Activated CD8-positive, alpha-beta T cell treated with anti-CD3 and anti-CD28 coated beads, Interleukin-2, amount 10 ng/mL, durations not matched to agents 7 days and 5 days (primary cell): ENCODE data around the gene MCRIP2. TPM values are rescaled to one million over a fixed set of nuclear protein-coding genes. Genes with fewer than 3 reads are reported as not detected.
A peak's percentile ranks its signal among the peaks of the same experiment; 100 is the strongest.

ENCODE experiments used
- ATAC-seq: fragments of 150-1000 bp; cut with Tn5 transposase; one replicate; pipeline ENCODE4 v1.10.0; 2021; ENCODE audit warnings: moderate library complexity
- CTCF ChIA-PET: fragments of 350-600 bp; sonication (Branson Sonifier 250); formaldehyde crosslinking; loops from one replicate; lab custom pipeline; 2021; ENCODE audit warnings: antibody characterized with exemption; lab: Charles Lee
- POLR2A ChIA-PET: fragments of 350-600 bp; sonication (Branson Sonifier 250); formaldehyde crosslinking; loops from one replicate; lab custom pipeline; 2021; ENCODE audit warnings: antibody characterized with exemption; lab: Charles Lee
- DNase-seq: peaks from one replicate; pipeline ENCODE4 v3.0.0-alpha.2; 2020
- H3K27ac Mint-ChIP-seq: one replicate; pipeline ENCODE4 v1.8.0; 2021; ENCODE audit warnings: mild to moderate bottlenecking, mixed read lengths
- H3K27me3 Mint-ChIP-seq: one replicate; pipeline ENCODE4 v1.8.0; 2021; ENCODE audit warnings: low read depth, mixed read lengths
- H3K36me3 Mint-ChIP-seq: one replicate; pipeline ENCODE4 v1.8.0; 2021; ENCODE audit warnings: low read depth, mixed read lengths
- H3K4me1 Mint-ChIP-seq: one replicate; pipeline ENCODE4 v1.8.0; 2021; ENCODE audit warnings: low read depth, mixed read lengths
- H3K4me3 Mint-ChIP-seq: one replicate; pipeline ENCODE4 v1.8.0; 2021; ENCODE audit warnings: mild to moderate bottlenecking, mixed read lengths
- H3K9me3 Mint-ChIP-seq: one replicate; pipeline ENCODE4 v1.8.0; 2022; ENCODE audit warnings: mixed read lengths; ENCODE audit not compliant: insufficient read depth
- total RNA-seq, 2 experiments: library from RNA; stranded (reverse); gene quantifications; one replicate each; pipeline ENCODE4 v1.2.3, GENCODE V29; 2021

The MCRIP2 gene
- total RNA-seq, 2 experiments from 2014 or later: 40.6 to 40.9 TPM

- Mint-ChIP-seq H3K36me3 (no peaks in the 10 kb centered on the region), H3K4me1 (no peaks in the 10 kb centered on the region), H3K27me3 (no peaks in the 10 kb centered on the region), H3K27ac (no peak overlapping the region), H3K4me3 (no peak overlapping the region), H3K9me3 (no peaks in the 10 kb centered on the region)
- CTCF ChIA-PET: no interaction called here
- ATAC-seq (no peak), DNase-seq (no peak)
- POLR2A ChIA-PET: interaction anchor here (0.6 to 0.8 kb wide), 2 partner anchors 32 to 65 kb away, joined by 3 read pairs; no protein-coding TSS in a partner anchor
Measured at GRCh38 chr16:620700-621525, 20.7 kb upstream of the MCRIP2 start.

GRCh38 chr16:621526-622105, 20.0 kb upstream of the MCRIP2 start:
- no peaks in the 10 kb centered on the region for H3K36me3 Mint-ChIP-seq
- H3K27ac Mint-ChIP-seq: no peak overlapping the region
- no peaks in the 10 kb centered on the region for H3K9me3 Mint-ChIP-seq
- no peaks in the 10 kb centered on the region for H3K27me3 Mint-ChIP-seq
- POLR2A ChIA-PET: no interaction called here
- no peak for DNase-seq
- no peaks in the 10 kb centered on the region for H3K4me1 Mint-ChIP-seq
- ATAC-seq: no peak
- H3K4me3 Mint-ChIP-seq: no peak overlapping the region
- CTCF ChIA-PET: no interaction called here

GRCh38 chr16:622920-623280, 18.7 kb upstream of the MCRIP2 start:
- Mint-ChIP-seq H3K36me3 (no peaks in the 10 kb centered on the region), H3K4me3 (no peak overlapping the region), H3K27ac (no peak overlapping the region), H3K9me3 (no peaks in the 10 kb centered on the region), H3K27me3 (no peaks in the 10 kb centered on the region), H3K4me1 (no peaks in the 10 kb centered on the region)
- DNase-seq (no peak), ATAC-seq (no peak)
- ChIA-PET POLR2A (no interaction called here), CTCF (no interaction called here)

GRCh38 chr16:624526-625070, 17.0 kb upstream of the MCRIP2 start:
- CTCF ChIA-PET: interaction anchor here (0.6 to 0.7 kb wide), 2 partner anchors 22 to 123 kb away, joined by 3 to 4 read pairs; no protein-coding TSS in a partner anchor
- Mint-ChIP-seq H3K4me1 (no peaks in the 10 kb centered on the region), H3K27me3 (no peaks in the 10 kb centered on the region), H3K27ac (no peak overlapping the region), H3K4me3 (no peak overlapping the region), H3K9me3 (no peaks in the 10 kb centered on the region), H3K36me3 (no peaks in the 10 kb centered on the region)
- no peak for ATAC-seq
- DNase-seq: no peak
- POLR2A ChIA-PET: no interaction called here

GRCh38 chr16:625117-625976, 16.3 kb upstream of the MCRIP2 start:
- H3K27ac Mint-ChIP-seq: no peak overlapping the region
- H3K9me3 Mint-ChIP-seq: no peaks in the 10 kb centered on the region
- no peaks in the 10 kb centered on the region for H3K4me1 Mint-ChIP-seq
- ATAC-seq (no peak), DNase-seq (no peak)
- no peak overlapping the region for H3K4me3 Mint-ChIP-seq
- no peaks in the 10 kb centered on the region for H3K27me3 Mint-ChIP-seq
- ChIA-PET CTCF (no interaction called here), POLR2A (no interaction called here)
- H3K36me3 Mint-ChIP-seq: no peaks in the 10 kb centered on the region

GRCh38 chr16:625977-626765, 15.5 kb upstream of the MCRIP2 start:
- ChIA-PET POLR2A (no interaction called here), CTCF (no interaction called here)
- H3K4me1 Mint-ChIP-seq: no peaks in the 10 kb centered on the region
- no peak overlapping the region for H3K27ac Mint-ChIP-seq
- no peak for ATAC-seq
- DNase-seq: no peak
- no peaks in the 10 kb centered on the region for H3K27me3 Mint-ChIP-seq
- no peak overlapping the region for H3K4me3 Mint-ChIP-seq
- H3K9me3 Mint-ChIP-seq: no peaks in the 10 kb centered on the region
- no peaks in the 10 kb centered on the region for H3K36me3 Mint-ChIP-seq

GRCh38 chr16:626787-627453, 14.7 kb upstream of the MCRIP2 start:
- H3K27me3 Mint-ChIP-seq: no peaks in the 10 kb centered on the region
- POLR2A ChIA-PET: no interaction called here
- no peak for DNase-seq
- no peaks in the 10 kb centered on the region for H3K36me3 Mint-ChIP-seq
- no peak overlapping the region for H3K27ac Mint-ChIP-seq
- H3K4me1 Mint-ChIP-seq: no peaks in the 10 kb centered on the region
- H3K4me3 Mint-ChIP-seq: no peak overlapping the region
- peak; percentile 6 for ATAC-seq
- CTCF ChIA-PET: no interaction called here
- no peaks in the 10 kb centered on the region for H3K9me3 Mint-ChIP-seq

- Mint-ChIP-seq H3K27me3 (no peaks in the 10 kb centered on the region), H3K4me1 (no peaks in the 10 kb centered on the region), H3K36me3 (no peaks in the 10 kb centered on the region), H3K4me3 (no peak overlapping the region), H3K27ac (no peak overlapping the region), H3K9me3 (no peaks in the 10 kb centered on the region)
- CTCF ChIA-PET: no interaction called here
- DNase-seq (no peak), ATAC-seq (no peak)
- POLR2A ChIA-PET: no interaction called here
Measured at GRCh38 chr16:627454-628239, 14.0 kb upstream of the MCRIP2 start.

- DNase-seq (no peak), ATAC-seq (no peak)
- POLR2A ChIA-PET: no interaction called here
- CTCF ChIA-PET: no interaction called here
- H3K4me3 Mint-ChIP-seq: no peak overlapping the region
- no peaks in the 10 kb centered on the region for H3K36me3 Mint-ChIP-seq
- no peak overlapping the region for H3K27ac Mint-ChIP-seq
- no peaks in the 10 kb centered on the region for H3K27me3 Mint-ChIP-seq
- H3K9me3 Mint-ChIP-seq: no peaks in the 10 kb centered on the region
- no peaks in the 10 kb centered on the region for H3K4me1 Mint-ChIP-seq
Measured at GRCh38 chr16:628321-629061, 13.1 kb upstream of the MCRIP2 start.

GRCh38 chr16:629185-629832, 12.3 kb upstream of the MCRIP2 start:
- Mint-ChIP-seq H3K4me1 (no peaks in the 10 kb centered on the region), H3K27me3 (no peaks in the 10 kb centered on the region), H3K4me3 (no peak overlapping the region), H3K27ac (no peak overlapping the region), H3K36me3 (no peaks in the 10 kb centered on the region), H3K9me3 (no peaks in the 10 kb centered on the region)
- no peak for DNase-seq
- no peak for ATAC-seq
- ChIA-PET POLR2A (no interaction called here), CTCF (no interaction called here)
